OCI-LY1 (cell line): ENCODE data around the gene RAPH1.
"Not testable (repeated sequence)": the region's sequence is repeated elsewhere in the genome, so short reads cannot be mapped to it uniquely, and the experiment has no call there.

Experiments
- H2AFZ ChIP-seq: fragments of 200-600 bp; sonication (generic), shearing (Covaris generic); 2 replicates; pipeline ENCODE4 v1.6.0; 2014; ENCODE audit warnings: antibody characterized with exemption, mild to moderate bottlenecking, low read length
- H3F3A ChIP-seq: fragments of 200-600 bp; sonication (generic), shearing (Covaris generic); 2 replicates; pipeline ENCODE4 v1.6.0; 2014; ENCODE audit warnings: mild to moderate bottlenecking, antibody characterized with exemption, low read length, moderate library complexity; ENCODE audit not compliant: insufficient read depth
- H3K27ac ChIP-seq: fragments of 200-600 bp; sonication (generic); 2 replicates; pipeline ENCODE4 v1.5.1; 2014; ENCODE audit warnings: low read length, mixed run types, mild to moderate bottlenecking, low read depth; ENCODE audit not compliant: poor library complexity, severe bottlenecking
- H3K27me3 ChIP-seq: fragments of 200-600 bp; sonication (generic); 2 replicates; pipeline ENCODE4 v1.6.0; 2014; ENCODE audit warnings: antibody characterized with exemption, mild to moderate bottlenecking, low read length, moderate library complexity; ENCODE audit not compliant: insufficient read depth
- H3K36me3 ChIP-seq: fragments of 200-600 bp; sonication (generic); 2 replicates; pipeline ENCODE4 v1.6.1; 2014; ENCODE audit warnings: mild to moderate bottlenecking, antibody characterized with exemption, low read length, moderate library complexity, mixed read lengths; ENCODE audit not compliant: insufficient read depth
- H3K4me1 ChIP-seq: fragments of 200-600 bp; sonication (generic); 2 replicates; pipeline ENCODE4 v1.5.1; 2014; ENCODE audit warnings: mild to moderate bottlenecking, low read length, moderate library complexity; ENCODE audit not compliant: insufficient read depth, severe bottlenecking
- H3K4me2 ChIP-seq: fragments of 200-600 bp; sonication (generic), shearing (Covaris generic); 2 replicates; pipeline ENCODE4 v1.6.1; 2014; ENCODE audit warnings: low read length
- H3K4me3 ChIP-seq: fragments of 200-600 bp; sonication (generic); 2 replicates; pipeline ENCODE4 v1.5.1; 2014; ENCODE audit warnings: low read length, low read depth, mild to moderate bottlenecking, mixed read lengths; ENCODE audit not compliant: poor library complexity, severe bottlenecking
- H3K79me2 ChIP-seq: fragments of 200-600 bp; shearing (Covaris generic); 2 replicates; pipeline ENCODE4 v1.6.1; 2016; ENCODE audit warnings: mixed run types, low read length, mixed read lengths; ENCODE audit not compliant: insufficient read depth
- H3K9ac ChIP-seq: fragments of 200-600 bp; sonication (generic), shearing (Covaris generic); 2 replicates; pipeline ENCODE4 v1.6.1; 2014; ENCODE audit warnings: mild to moderate bottlenecking, low read length, mixed read lengths
- H3K9me2 ChIP-seq: fragments of 200-600 bp; sonication (generic), shearing (Covaris generic); 2 replicates; pipeline ENCODE4 v1.6.1; 2014; ENCODE audit warnings: low read depth, mild to moderate bottlenecking, low read length, mixed read lengths
- H3K9me3 ChIP-seq: fragments of 200-600 bp; shearing (Covaris generic); 2 replicates; pipeline ENCODE4 v1.6.1; 2014; ENCODE audit warnings: low read length, mixed read lengths
- H4K20me1 ChIP-seq: fragments of 200-600 bp; sonication (generic), shearing (Covaris generic); 2 replicates; pipeline ENCODE4 v1.6.0; 2016; ENCODE audit warnings: mild to moderate bottlenecking, low read length; ENCODE audit not compliant: insufficient read depth
- EZH2 ChIP-seq: fragments of 200-600 bp; sonication (generic), shearing (Covaris generic); IDR thresholded peaks from 2 replicates; pipeline ENCODE4 v1.8.0; 2017; ENCODE audit warnings: borderline replicate concordance, mixed run types, mild to moderate bottlenecking, antibody characterized with exemption, low read length, moderate library complexity, mixed read lengths
- TF ChIP-seq, protein P1 (sequence below): fragments of 200-600 bp; sonication (generic), shearing (Covaris generic); IDR thresholded peaks from 2 replicates; pipeline ENCODE4 v1.5.1; 2017; ENCODE audit warnings: mild to moderate bottlenecking, antibody characterized with exemption, low read length, moderate library complexity, mixed read lengths

RAPH1 gene

DNA sequence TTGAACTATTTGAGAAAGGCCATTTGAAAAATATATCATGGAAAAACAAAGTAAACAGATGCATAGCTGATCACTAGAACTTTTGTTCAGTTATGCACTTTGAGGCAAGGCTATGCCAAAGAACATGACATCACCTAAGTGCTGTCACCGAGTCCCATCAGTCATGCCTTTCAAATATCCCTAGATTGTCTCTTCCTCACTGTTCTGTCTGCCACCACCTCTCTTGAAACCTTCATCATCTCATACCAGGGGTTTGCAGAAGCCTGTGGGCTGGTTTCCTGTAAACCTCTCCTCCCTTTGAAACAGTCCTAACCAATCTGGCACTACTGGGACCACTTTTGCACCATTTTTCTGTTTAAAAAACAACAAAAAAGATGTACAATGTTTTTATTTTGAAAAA, 12.3 kb upstream of the RAPH1 start:
- Histone ChIP-seq H3K9me2 (no peaks in the 10 kb centered on the region), H3K4me1 (no peaks in the 10 kb centered on the region), H3K27ac (no peak overlapping the region), H3F3A (no peaks in the 10 kb centered on the region), H3K27me3 (no peaks in the 10 kb centered on the region), H3K9me3 (no peaks in the 10 kb centered on the region), H4K20me1 (no peaks in the 10 kb centered on the region), H3K36me3 (no peaks in the 10 kb centered on the region), H2AFZ (no peak overlapping the region), H3K4me3 (no peak overlapping the region), H3K9ac (no peak overlapping the region), H3K79me2 (no peaks in the 10 kb centered on the region), H3K4me2 (no peak overlapping the region)
- no peak for TF ChIP-seq EZH2
- TF ChIP-seq, protein P1, sequence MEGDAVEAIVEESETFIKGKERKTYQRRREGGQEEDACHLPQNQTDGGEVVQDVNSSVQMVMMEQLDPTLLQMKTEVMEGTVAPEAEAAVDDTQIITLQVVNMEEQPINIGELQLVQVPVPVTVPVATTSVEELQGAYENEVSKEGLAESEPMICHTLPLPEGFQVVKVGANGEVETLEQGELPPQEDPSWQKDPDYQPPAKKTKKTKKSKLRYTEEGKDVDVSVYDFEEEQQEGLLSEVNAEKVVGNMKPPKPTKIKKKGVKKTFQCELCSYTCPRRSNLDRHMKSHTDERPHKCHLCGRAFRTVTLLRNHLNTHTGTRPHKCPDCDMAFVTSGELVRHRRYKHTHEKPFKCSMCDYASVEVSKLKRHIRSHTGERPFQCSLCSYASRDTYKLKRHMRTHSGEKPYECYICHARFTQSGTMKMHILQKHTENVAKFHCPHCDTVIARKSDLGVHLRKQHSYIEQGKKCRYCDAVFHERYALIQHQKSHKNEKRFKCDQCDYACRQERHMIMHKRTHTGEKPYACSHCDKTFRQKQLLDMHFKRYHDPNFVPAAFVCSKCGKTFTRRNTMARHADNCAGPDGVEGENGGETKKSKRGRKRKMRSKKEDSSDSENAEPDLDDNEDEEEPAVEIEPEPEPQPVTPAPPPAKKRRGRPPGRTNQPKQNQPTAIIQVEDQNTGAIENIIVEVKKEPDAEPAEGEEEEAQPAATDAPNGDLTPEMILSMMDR, result no peak

DNA sequence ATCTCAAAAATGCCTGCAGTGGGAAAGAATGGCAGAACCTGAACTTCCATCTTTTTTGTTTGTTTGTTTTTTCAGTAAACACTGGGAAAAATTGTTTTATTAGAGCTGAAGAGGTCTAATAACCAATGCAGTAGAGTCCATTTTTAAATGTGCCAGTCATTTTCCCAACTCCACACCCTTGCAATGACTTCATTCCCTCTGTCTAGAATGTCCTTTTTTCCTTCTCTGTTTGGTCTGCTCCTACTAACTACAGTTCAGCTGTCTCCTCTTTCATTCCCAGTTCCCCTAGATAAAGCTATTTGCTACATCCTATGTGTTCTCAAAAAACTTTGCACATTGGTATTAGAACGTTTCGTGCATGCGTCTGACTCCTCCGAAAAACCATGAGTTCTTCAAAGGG, 9.3 kb upstream of the RAPH1 start:
- TF ChIP-seq, protein P1, result no peak
- no peak for TF ChIP-seq EZH2
- H3K4me1 ChIP-seq, result no peaks in the 10 kb centered on the region
- H3K4me3 ChIP-seq, result no peak overlapping the region
- no peak overlapping the region for H3K27ac ChIP-seq
- H3K36me3 ChIP-seq, result no peaks in the 10 kb centered on the region
- no peaks in the 10 kb centered on the region for H4K20me1 ChIP-seq
- no peaks in the 10 kb centered on the region for H3K9me2 ChIP-seq
- H3K27me3 ChIP-seq, result no peaks in the 10 kb centered on the region
- H3K4me2 ChIP-seq, result no peak overlapping the region
- no peaks in the 10 kb centered on the region for H3K9me3 ChIP-seq
- no peaks in the 10 kb centered on the region for H3F3A ChIP-seq
- H3K79me2 ChIP-seq, result no peaks in the 10 kb centered on the region
- no peak overlapping the region for H2AFZ ChIP-seq
- H3K9ac ChIP-seq, result no peak overlapping the region

DNA sequence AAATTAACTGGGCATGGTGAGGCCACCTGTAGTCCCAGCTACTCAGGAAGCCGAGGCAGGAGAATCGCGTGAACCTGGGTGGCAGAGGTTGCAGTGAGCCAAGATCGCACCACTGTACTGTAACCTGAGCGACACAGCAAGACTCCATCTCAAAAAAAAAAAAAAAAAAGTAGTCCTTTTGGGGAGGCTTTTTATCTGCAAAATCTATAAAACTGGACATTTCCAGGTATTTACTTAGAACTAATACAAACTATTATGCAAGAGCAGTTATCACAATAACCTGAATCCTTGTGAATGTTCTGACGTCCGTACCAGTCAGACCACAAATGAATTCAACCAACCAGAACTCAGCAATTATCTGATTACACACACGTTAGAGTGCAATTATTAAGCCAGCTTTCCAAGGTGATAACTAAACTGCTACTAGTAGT, 8.8 kb upstream of the RAPH1 start:
- H4K20me1 ChIP-seq, result no peaks in the 10 kb centered on the region
- H3K27ac ChIP-seq, result no peak overlapping the region
- TF ChIP-seq, protein P1, result no peak
- TF ChIP-seq EZH2, result no peak
- 0 out of 2 replicates have a peak, but pooled peaks cover under 1% of the 10 kb centered on the region for H3K9me3 ChIP-seq
- H3F3A ChIP-seq, result no peaks in the 10 kb centered on the region
- no peak overlapping the region for H3K9ac ChIP-seq
- no peaks in the 10 kb centered on the region for H3K4me1 ChIP-seq
- no peaks in the 10 kb centered on the region for H3K9me2 ChIP-seq
- no peaks in the 10 kb centered on the region for H3K79me2 ChIP-seq
- H3K4me2 ChIP-seq, result no peak overlapping the region
- H3K36me3 ChIP-seq, result no peaks in the 10 kb centered on the region
- no peak overlapping the region for H3K4me3 ChIP-seq
- no peaks in the 10 kb centered on the region for H3K27me3 ChIP-seq
- H2AFZ ChIP-seq, result no peak overlapping the region

DNA sequence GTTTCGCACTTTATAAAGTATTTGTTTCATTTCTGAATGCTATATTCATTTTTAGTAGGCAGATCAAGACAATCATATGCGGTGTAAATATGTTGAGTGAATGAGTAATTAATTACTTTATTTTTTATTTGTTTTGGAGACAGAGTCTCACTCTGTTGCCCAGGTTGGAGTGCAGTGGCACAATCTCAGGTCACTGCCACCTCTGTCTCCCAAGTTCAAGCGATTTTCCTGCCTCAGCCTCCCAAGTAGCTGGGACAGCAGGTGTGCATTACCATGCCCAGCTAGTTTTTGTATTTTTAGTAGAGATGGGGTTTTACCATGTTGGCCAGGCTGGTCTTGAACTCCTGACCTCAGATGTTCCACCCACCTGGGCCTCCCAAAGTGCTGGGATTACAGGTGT, 5.5 kb upstream of the RAPH1 start:
- H3K4me3 ChIP-seq, H3K79me2 ChIP-seq, H3K36me3 ChIP-seq, H3K9me3 ChIP-seq, H4K20me1 ChIP-seq, H3K4me2 ChIP-seq, H3F3A ChIP-seq, H3K9me2 ChIP-seq, H3K9ac ChIP-seq, H3K4me1 ChIP-seq, H3K27me3 ChIP-seq, H3K27ac ChIP-seq, H2AFZ ChIP-seq: not testable (repeated sequence)

DNA sequence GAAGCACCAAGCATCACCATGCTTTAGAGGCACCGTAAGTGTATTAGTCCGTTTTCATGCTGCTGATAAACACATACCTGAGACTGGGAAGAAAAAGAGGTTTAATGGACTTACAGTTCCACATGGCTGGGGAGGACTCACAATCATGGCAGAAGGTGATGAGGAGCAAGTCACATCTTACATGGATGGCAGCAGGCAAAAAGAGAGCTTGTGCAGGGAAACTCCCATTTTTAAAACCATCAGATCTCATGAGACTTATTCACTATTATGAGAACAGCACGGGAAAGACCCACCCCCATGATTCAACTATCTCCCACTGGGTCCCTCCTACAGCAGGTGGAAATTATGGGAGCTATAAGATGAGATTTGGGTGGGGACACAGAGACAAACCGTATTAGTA, 3.1 kb upstream of the RAPH1 start:
- H2AFZ ChIP-seq, H3K9ac ChIP-seq, H3K79me2 ChIP-seq, H3F3A ChIP-seq, H4K20me1 ChIP-seq, H3K27ac ChIP-seq, H3K27me3 ChIP-seq, H3K9me3 ChIP-seq, H3K4me2 ChIP-seq, H3K36me3 ChIP-seq, H3K4me3 ChIP-seq, H3K9me2 ChIP-seq: not testable (repeated sequence)
- H3K4me1 ChIP-seq, result peaks cover 20% of the 10 kb centered on the region

DNA sequence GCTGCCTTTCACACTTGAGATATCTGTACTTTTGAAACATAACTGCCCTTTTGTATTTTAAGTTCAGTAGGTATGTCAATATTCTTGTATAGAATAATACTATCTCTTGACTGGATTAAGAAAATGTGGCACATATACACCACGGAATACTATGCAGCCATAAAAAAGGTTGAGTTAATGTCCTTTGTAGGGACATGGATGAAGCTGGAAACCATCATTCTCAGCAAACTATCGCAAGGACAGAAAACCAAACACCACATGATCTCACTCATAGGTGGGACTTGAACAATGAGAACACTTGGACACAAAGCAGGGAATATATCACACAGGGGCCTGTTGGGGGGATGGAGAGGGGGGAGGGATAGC, 1.5 kb upstream of the RAPH1 start:
- not testable (repeated sequence) for H3K4me3 ChIP-seq, H3K9me2 ChIP-seq, H4K20me1 ChIP-seq, H3K4me2 ChIP-seq, H3K9me3 ChIP-seq, H3K27ac ChIP-seq, H3K79me2 ChIP-seq, H3K9ac ChIP-seq, H3K36me3 ChIP-seq, H3K27me3 ChIP-seq, H2AFZ ChIP-seq, H3F3A ChIP-seq
- H3K4me1 ChIP-seq, result peaks cover 20% of the 10 kb centered on the region
